ENCODE measurements around the gene NEDD4L.

The NEDD4L gene

DNA sequence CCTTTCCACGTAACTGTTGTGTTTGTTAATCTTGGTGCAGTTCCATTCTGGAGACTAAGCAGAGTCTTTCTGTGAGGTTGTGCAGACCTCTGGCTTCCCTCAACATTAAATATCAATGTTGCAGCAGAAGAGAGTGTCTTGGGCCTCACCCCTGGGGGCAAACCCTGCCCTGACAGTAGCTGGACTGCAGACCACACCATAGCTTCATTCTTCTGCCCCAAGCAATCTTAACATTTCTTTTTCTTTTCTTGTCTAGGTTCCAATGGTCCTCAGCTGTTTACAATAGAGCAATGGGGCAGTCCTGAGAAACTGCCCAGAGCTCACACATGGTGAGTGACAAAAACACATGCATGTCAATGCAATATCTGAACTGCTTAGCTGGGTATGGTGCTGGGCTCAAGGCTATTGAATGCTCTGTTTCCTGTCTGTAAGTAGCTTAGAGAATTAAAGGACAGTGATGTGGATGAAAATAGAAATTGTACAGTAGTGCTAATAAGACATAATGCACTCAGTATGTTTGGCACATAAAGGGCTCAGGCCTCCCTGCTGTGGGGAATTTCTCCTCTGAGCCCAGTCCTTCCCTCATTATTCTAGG, 347.3 kb downstream of the NEDD4L start (continued):
- TF ChIP-seq ZNF23 (tag by site-specific recombination; IDR thresholded peaks at IDR 0.05; ENCODE audit: borderline replicate concordance) (no peak), KLF8 (tag by site-specific recombination; IDR thresholded peaks at IDR 0.05) (no peak), ZNF48 (tag by site-specific recombination; IDR thresholded peaks at IDR 0.05) (no peak)

DNA sequence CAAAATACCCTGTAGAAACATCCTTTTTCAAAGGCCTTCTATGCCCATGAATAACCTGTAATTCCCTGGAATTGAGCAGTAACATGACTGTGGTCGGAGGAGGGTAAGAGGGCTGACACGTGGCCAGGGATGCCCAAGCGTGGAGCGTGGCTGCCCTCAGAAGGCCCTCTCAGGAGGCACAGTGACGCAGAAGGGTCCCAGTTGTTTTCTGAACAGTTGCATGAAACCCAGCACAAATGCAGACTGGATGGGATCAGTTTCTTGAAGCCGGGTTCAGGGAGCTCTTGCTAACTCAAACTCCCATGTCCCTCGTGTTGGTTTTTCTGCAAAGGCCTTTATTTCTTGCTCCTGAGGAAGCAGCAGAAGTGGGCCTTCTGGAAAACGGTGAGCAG, 347.9 kb downstream of the NEDD4L start:
- H3K36me3 ChIP-seq (ENCODE audit: control insufficient read depth in 2 of 2, insufficient read depth in 1 of 2, low read length in 2 of 2) = peaks cover 4 to 81% of the 10 kb centered on the region in 2 experiments; a peak in 1 of 3 replicates
- no peaks in the 10 kb centered on the region for H3K4me1 ChIP-seq (ENCODE audit: control insufficient read depth, insufficient read depth, low read length)
- no peaks in the 10 kb centered on the region for H3K9me3 ChIP-seq (ENCODE audit: control insufficient read depth, insufficient read depth, low read depth, low read length)
- H3K4me3 ChIP-seq (ENCODE audit: low read depth, low read length) = no peak overlapping the region
- POLR2A ChIA-PET = no interaction called here
- TF ChIP-seq, protein P1, sequence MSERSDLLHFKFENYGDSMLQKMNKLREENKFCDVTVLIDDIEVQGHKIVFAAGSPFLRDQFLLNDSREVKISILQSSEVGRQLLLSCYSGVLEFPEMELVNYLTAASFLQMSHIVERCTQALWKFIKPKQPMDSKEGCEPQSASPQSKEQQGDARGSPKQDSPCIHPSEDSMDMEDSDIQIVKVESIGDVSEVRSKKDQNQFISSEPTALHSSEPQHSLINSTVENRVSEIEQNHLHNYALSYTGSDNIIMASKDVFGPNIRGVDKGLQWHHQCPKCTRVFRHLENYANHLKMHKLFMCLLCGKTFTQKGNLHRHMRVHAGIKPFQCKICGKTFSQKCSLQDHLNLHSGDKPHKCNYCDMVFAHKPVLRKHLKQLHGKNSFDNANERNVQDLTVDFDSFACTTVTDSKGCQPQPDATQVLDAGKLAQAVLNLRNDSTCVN (tag by site-specific recombination; optimal IDR thresholded peaks at IDR 0.05) = no peak
- TF ChIP-seq ZEB2 (tag by site-specific recombination; IDR thresholded peaks at IDR 0.05) (no peak), ZNF24 (tag by site-specific recombination; IDR thresholded peaks at IDR 0.05) (no peak), SP7 (tag by site-specific recombination; IDR thresholded peaks at IDR 0.05) (no peak), ZNF776 (tag by site-specific recombination; IDR thresholded peaks at IDR 0.05; ENCODE audit: borderline replicate concordance) (no peak), ZNF48 (tag by site-specific recombination; IDR thresholded peaks at IDR 0.05) (no peak), ZBTB7A (tag by site-specific recombination; IDR thresholded peaks at IDR 0.05; ENCODE audit: low read depth) (no peak), ZNF561 (tag by site-specific recombination; IDR thresholded peaks at IDR 0.05; ENCODE audit: borderline replicate concordance) (no peak)
- TF ChIP-seq, protein P2, sequence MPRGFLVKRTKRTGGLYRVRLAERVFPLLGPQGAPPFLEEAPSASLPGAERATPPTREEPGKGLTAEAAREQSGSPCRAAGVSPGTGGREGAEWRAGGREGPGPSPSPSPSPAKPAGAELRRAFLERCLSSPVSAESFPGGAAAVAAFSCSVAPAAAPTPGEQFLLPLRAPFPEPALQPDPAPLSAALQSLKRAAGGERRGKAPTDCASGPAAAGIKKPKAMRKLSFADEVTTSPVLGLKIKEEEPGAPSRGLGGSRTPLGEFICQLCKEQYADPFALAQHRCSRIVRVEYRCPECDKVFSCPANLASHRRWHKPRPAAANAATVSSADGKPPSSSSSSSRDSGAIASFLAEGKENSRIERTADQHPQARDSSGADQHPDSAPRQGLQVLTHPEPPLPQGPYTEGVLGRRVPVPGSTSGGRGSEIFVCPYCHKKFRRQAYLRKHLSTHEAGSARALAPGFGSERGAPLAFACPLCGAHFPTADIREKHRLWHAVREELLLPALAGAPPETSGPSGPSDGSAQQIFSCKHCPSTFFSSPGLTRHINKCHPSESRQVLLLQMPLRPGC (tag by site-specific recombination; IDR thresholded peaks at IDR 0.05) = no peak
- TF ChIP-seq, protein P3, sequence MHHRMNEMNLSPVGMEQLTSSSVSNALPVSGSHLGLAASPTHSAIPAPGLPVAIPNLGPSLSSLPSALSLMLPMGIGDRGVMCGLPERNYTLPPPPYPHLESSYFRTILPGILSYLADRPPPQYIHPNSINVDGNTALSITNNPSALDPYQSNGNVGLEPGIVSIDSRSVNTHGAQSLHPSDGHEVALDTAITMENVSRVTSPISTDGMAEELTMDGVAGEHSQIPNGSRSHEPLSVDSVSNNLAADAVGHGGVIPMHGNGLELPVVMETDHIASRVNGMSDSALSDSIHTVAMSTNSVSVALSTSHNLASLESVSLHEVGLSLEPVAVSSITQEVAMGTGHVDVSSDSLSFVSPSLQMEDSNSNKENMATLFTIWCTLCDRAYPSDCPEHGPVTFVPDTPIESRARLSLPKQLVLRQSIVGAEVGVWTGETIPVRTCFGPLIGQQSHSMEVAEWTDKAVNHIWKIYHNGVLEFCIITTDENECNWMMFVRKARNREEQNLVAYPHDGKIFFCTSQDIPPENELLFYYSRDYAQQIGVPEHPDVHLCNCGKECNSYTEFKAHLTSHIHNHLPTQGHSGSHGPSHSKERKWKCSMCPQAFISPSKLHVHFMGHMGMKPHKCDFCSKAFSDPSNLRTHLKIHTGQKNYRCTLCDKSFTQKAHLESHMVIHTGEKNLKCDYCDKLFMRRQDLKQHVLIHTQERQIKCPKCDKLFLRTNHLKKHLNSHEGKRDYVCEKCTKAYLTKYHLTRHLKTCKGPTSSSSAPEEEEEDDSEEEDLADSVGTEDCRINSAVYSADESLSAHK (tag by site-specific recombination; IDR thresholded peaks at IDR 0.05) = no peak
- TF ChIP-seq, protein P4, sequence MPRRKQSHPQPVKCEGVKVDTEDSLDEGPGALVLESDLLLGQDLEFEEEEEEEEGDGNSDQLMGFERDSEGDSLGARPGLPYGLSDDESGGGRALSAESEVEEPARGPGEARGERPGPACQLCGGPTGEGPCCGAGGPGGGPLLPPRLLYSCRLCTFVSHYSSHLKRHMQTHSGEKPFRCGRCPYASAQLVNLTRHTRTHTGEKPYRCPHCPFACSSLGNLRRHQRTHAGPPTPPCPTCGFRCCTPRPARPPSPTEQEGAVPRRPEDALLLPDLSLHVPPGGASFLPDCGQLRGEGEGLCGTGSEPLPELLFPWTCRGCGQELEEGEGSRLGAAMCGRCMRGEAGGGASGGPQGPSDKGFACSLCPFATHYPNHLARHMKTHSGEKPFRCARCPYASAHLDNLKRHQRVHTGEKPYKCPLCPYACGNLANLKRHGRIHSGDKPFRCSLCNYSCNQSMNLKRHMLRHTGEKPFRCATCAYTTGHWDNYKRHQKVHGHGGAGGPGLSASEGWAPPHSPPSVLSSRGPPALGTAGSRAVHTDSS (tag by site-specific recombination; IDR thresholded peaks at IDR 0.05) = no peak
- no peak overlapping the region for H3K27ac ChIP-seq (ENCODE audit: extremely low read depth, low read depth, low read length)
- CTCF ChIA-PET = interaction anchor here (0.7 to 2.0 kb wide), 2 partner anchors 103 to 105 kb away, joined by 3 to 7 read pairs; no protein-coding TSS in a partner anchor

DNA sequence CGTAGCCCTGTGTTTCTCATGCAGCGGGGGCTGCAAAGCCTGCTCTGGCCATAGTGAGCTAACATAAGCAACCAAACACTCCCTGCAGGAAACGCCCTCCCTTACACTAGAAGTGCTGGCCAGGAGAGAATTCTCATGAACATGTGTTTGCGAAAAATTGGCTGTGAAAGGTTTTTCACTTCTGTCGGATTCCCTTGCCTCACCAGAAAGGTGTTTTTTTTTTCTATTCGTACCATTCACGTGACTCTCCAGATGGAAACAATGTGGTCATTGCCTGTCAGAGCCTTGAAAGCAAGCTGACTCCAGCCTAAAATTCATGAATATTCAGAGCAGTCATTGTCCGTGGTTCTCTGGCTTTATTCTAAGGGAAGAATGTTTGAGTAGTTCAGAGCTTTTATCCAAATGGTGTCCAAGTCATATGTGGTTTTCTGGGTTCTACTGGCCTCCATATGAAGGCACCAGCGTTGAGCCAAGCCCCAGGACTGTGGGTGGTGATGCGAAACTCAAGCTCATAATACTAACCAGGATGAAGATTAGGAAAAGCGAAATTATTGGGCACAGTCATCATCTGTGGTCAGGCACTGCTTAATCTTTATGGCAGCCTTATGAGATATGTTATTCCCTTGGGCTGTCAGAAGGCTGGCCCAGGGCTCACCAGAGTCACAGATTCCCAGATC, 348.4 kb downstream of the NEDD4L start:
- POLR2A ChIA-PET = no interaction called here
- TF ChIP-seq, protein P2 (tag by site-specific recombination; IDR thresholded peaks at IDR 0.05) = no peak
- TF ChIP-seq ZNF791 (tag by site-specific recombination; IDR thresholded peaks at IDR 0.05) = no peak
- TF ChIP-seq, protein P5, sequence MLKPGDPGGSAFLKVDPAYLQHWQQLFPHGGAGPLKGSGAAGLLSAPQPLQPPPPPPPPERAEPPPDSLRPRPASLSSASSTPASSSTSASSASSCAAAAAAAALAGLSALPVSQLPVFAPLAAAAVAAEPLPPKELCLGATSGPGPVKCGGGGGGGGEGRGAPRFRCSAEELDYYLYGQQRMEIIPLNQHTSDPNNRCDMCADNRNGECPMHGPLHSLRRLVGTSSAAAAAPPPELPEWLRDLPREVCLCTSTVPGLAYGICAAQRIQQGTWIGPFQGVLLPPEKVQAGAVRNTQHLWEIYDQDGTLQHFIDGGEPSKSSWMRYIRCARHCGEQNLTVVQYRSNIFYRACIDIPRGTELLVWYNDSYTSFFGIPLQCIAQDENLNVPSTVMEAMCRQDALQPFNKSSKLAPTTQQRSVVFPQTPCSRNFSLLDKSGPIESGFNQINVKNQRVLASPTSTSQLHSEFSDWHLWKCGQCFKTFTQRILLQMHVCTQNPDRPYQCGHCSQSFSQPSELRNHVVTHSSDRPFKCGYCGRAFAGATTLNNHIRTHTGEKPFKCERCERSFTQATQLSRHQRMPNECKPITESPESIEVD (tag by site-specific recombination; IDR thresholded peaks at IDR 0.05) = no peak
- no peak for TF ChIP-seq GLI4 (tag by site-specific recombination; IDR thresholded peaks at IDR 0.05)
- no peak for TF ChIP-seq ZNF132 (tag by site-specific recombination; IDR thresholded peaks at IDR 0.05; ENCODE audit: borderline replicate concordance)
- no peak for TF ChIP-seq ZNF174 (tag by site-specific recombination; IDR thresholded peaks at IDR 0.05)
- no peak for TF ChIP-seq ZNF112 (tag by site-specific recombination; IDR thresholded peaks at IDR 0.05)
- no peak for TF ChIP-seq ZBTB7A (tag by site-specific recombination; IDR thresholded peaks at IDR 0.05; ENCODE audit: low read depth)

More for the DNA sequence above, 348.4 kb downstream of the NEDD4L start:
- H3K9me3 ChIP-seq (ENCODE audit: control insufficient read depth, insufficient read depth, low read depth, low read length) = no peaks in the 10 kb centered on the region
- CTCF ChIA-PET = interaction anchor here (0.7 to 2.0 kb wide), 6 partner anchors 9 to 349 kb away, joined by 3 to 7 read pairs (median 4); no protein-coding TSS in a partner anchor
- H3K27ac ChIP-seq (ENCODE audit: extremely low read depth, low read depth, low read length) = no peak overlapping the region
- peaks cover 4 to 82% of the 10 kb centered on the region in 2 experiments; a peak in 1 of 3 replicates for H3K36me3 ChIP-seq (ENCODE audit: control insufficient read depth in 2 of 2, insufficient read depth in 1 of 2, low read length in 2 of 2)
- no peaks in the 10 kb centered on the region for H3K4me1 ChIP-seq (ENCODE audit: control insufficient read depth, insufficient read depth, low read length)
- no peak overlapping the region for H3K4me3 ChIP-seq (ENCODE audit: low read depth, low read length)
